Progenitor cell of endocrine pancreas (in vitro differentiated cells): ENCODE results near the gene FKBP2. TPM values are rescaled to one million over a fixed set of nuclear protein-coding genes. Genes with fewer than 3 reads are reported as not detected.

Source experiments
- DNase-seq: peaks from one replicate; pipeline ENCODE4 v3.0.0; 2021; ENCODE audit warnings: low spot score; ENCODE audit not compliant: unreplicated experiment
- H3K27ac Mint-ChIP-seq: 2 replicates; pipeline ENCODE4 v1.8.0; 2021; ENCODE audit warnings: mild to moderate bottlenecking, moderate library complexity, mixed read lengths
- H3K27me3 Mint-ChIP-seq: 2 replicates; pipeline ENCODE4 v1.8.0; 2021; ENCODE audit warnings: mixed read lengths
- H3K36me3 Mint-ChIP-seq: 2 replicates; pipeline ENCODE4 v1.8.0; 2022; ENCODE audit warnings: mixed read lengths; ENCODE audit not compliant: insufficient read depth
- H3K4me1 Mint-ChIP-seq: 2 replicates; pipeline ENCODE4 v1.8.0; 2021; ENCODE audit warnings: low read depth, mixed read lengths
- H3K4me3 Mint-ChIP-seq: 2 replicates; pipeline ENCODE4 v1.8.0; 2021; ENCODE audit warnings: low read depth, mild to moderate bottlenecking, moderate library complexity, mixed read lengths
- H3K9me3 Mint-ChIP-seq: 2 replicates; pipeline ENCODE4 v1.8.0; 2021; ENCODE audit warnings: low read depth, mixed read lengths
- total RNA-seq: library from RNA; stranded (reverse); gene quantifications from 2 replicates; pipeline ENCODE4 v1.2.1, GENCODE V29; 2021
- TF ChIP-seq, protein P1 (sequence below): fragments of 200-600 bp; sonication (generic); IDR thresholded peaks from one replicate; pipeline ENCODE4 v1.5.0; 2021; ENCODE audit warnings: antibody characterized with exemption, mild to moderate bottlenecking; ENCODE audit not compliant: unreplicated experiment

The FKBP2 gene
- total RNA-seq, 1 donor from 2014 or later, result 57.7 TPM

DNA sequence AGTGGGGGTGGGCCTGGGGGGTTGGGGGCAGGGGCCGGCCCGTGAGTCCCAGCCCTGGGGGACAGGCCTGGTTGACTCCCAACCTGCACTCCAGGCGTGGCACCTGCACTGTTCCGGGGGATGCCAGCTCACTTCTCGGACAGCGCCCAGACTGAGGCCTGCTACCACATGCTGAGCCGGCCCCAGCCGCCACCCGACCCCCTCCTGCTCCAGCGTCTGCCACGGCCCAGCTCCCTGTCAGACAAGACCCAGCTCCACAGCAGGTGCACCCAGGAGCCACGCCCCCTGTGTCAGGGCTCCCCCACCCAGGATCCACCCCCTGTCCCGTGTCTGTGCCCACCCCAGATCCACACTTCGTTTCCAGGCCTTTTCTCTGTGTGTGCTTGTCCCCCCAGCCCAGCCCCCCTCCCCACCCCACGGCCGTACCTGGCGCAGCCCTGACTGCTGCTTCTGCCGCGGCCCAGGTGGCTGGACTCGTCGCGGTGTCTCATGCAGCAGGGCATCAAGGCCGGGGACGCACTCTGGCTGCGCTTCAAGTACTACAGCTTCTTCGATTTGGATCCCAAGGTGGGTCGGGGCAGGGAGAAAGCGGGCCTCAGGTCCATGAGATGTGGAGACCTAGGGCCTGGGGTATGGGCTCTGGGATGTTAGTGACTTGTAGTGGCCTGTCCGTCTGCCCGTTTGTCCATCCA is 29.6 kb upstream of the FKBP2 start:
- no peaks in the 10 kb centered on the region for H3K9me3 Mint-ChIP-seq
- TF ChIP-seq, protein P1, sequence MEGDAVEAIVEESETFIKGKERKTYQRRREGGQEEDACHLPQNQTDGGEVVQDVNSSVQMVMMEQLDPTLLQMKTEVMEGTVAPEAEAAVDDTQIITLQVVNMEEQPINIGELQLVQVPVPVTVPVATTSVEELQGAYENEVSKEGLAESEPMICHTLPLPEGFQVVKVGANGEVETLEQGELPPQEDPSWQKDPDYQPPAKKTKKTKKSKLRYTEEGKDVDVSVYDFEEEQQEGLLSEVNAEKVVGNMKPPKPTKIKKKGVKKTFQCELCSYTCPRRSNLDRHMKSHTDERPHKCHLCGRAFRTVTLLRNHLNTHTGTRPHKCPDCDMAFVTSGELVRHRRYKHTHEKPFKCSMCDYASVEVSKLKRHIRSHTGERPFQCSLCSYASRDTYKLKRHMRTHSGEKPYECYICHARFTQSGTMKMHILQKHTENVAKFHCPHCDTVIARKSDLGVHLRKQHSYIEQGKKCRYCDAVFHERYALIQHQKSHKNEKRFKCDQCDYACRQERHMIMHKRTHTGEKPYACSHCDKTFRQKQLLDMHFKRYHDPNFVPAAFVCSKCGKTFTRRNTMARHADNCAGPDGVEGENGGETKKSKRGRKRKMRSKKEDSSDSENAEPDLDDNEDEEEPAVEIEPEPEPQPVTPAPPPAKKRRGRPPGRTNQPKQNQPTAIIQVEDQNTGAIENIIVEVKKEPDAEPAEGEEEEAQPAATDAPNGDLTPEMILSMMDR, result no peak
- H3K27me3 Mint-ChIP-seq, result no peaks in the 10 kb centered on the region
- no peak overlapping the region for H3K27ac Mint-ChIP-seq
- no peak for DNase-seq
- peaks cover 4% of the 10 kb centered on the region for H3K36me3 Mint-ChIP-seq
- no peaks in the 10 kb centered on the region for H3K4me1 Mint-ChIP-seq
- no peak overlapping the region for H3K4me3 Mint-ChIP-seq

DNA sequence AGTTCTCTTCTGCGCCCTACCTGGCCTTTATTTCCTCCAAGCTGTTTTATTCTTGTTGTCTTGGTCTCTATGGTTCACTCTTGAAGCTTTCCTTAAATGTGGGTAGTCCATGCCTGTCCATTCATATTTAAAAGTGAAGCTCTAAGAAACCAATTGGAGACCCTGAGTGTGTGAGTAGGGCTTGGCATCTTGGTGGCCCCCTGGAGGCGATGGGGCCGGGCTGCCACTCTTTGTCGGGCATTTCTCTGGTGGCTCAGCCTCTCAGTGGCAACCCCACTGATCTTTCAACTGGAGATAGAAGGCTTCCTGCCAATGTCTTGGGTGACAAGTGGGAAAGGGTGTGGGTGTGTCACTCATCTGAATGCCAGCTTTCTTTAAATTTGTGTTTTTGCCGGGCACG is 24.0 kb upstream of the FKBP2 start:
- no peak overlapping the region for H3K4me3 Mint-ChIP-seq
- no peaks in the 10 kb centered on the region for H3K9me3 Mint-ChIP-seq
- no peaks in the 10 kb centered on the region for H3K27me3 Mint-ChIP-seq
- TF ChIP-seq, protein P1, result no peak
- H3K27ac Mint-ChIP-seq, result no peak overlapping the region
- DNase-seq, result no peak
- H3K4me1 Mint-ChIP-seq, result peaks cover 6% of the 10 kb centered on the region
- peaks cover 8% of the 10 kb centered on the region for H3K36me3 Mint-ChIP-seq

DNA sequence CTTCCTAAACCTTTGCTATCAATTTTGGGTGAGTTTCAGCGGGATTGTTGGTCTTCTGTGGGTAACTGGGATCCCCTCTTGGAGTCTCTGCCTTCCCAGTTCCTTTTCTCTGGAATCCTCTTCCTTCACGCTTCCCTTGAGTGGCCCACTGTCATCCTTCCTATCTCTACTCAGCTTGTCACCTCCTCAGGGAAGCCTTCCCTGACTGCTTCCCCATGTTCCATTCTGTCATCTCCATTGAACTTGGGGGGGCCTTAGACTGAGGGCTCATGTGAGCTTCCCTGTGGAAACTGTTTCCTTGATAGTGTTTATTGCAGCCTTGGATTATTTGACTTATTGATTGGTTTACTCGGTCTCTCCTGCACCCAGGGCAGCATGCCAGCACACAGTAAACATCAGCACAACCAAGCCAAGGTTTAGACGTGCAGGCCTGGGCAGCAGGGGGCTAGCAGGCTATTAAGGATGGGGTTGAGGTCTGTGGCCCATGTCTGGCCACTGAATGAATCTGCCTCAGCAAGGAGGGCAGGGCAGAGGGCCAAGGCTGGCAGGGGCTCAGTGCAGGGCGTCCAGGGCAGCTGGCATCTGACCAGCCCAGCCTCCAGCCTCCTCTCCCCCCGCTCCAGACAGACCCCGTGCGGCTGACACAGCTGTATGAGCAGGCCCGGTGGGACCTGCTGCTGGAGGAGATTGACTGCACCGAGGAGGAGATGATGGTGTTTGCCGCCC is 22.1 kb upstream of the FKBP2 start:
- H3K27me3 Mint-ChIP-seq, result no peaks in the 10 kb centered on the region
- no peak overlapping the region for H3K27ac Mint-ChIP-seq
- peaks cover 6% of the 10 kb centered on the region for H3K4me1 Mint-ChIP-seq
- H3K4me3 Mint-ChIP-seq, result peak overlapping the region; percentile 9
- peaks cover 8% of the 10 kb centered on the region for H3K36me3 Mint-ChIP-seq
- TF ChIP-seq, protein P1, result no peak
- no peaks in the 10 kb centered on the region for H3K9me3 Mint-ChIP-seq
- DNase-seq, result no peak

DNA sequence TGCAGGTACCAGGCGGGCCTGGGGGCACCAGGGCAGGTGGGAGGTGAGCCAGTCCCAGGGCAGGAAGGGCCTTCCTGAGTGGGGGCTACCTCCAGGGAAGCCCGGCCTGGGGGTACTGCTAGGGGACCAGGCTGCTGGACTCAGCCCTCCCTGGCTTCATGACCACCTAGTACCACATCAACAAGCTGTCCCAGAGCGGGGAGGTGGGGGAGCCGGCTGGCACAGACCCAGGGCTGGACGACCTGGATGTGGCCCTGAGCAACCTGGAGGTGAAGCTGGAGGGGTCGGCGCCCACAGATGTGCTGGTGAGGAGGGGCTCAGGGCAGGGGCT is 21.6 kb upstream of the FKBP2 start:
- Mint-ChIP-seq H3K27ac (no peak overlapping the region), H3K36me3 (peaks cover 8% of the 10 kb centered on the region), H3K4me1 (peaks cover 6% of the 10 kb centered on the region), H3K4me3 (no peak overlapping the region), H3K27me3 (no peaks in the 10 kb centered on the region), H3K9me3 (no peaks in the 10 kb centered on the region)
- TF ChIP-seq, protein P1, result no peak
- DNase-seq, result no peak

DNA sequence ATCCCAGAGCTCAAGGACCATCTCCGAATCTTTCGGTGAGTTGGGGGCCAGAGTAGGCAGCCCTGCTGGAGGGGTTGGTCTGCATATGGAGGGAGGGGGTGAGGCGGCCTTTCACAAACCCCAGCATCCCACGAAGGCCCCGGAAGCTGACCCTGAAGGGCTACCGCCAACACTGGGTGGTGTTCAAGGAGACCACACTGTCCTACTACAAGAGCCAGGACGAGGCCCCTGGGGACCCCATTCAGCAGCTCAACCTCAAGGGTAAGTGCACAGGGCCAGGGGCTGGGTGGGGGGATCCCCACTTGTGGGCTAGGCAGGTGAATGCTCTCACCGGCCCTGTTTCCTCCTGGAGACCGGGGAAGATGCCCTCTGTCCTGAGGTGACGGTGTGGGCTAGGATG is 21.1 kb upstream of the FKBP2 start:
- DNase-seq, result no peak
- TF ChIP-seq, protein P1, result no peak
- H3K36me3 Mint-ChIP-seq, result peaks cover 8% of the 10 kb centered on the region

More for the DNA sequence above, 21.1 kb upstream of the FKBP2 start:
- H3K27ac Mint-ChIP-seq, result no peak overlapping the region
- H3K27me3 Mint-ChIP-seq, result no peaks in the 10 kb centered on the region
- H3K9me3 Mint-ChIP-seq, result no peaks in the 10 kb centered on the region
- no peak overlapping the region for H3K4me3 Mint-ChIP-seq
- H3K4me1 Mint-ChIP-seq, result peaks cover 6% of the 10 kb centered on the region
